Stimulated activated CD8-positive, alpha-beta memory T cell treated with anti-CD3 and anti-CD28 coated beads, Interleukin-7, amount 100 ng/mL, for 24 hours (primary cell): ENCODE data around the gene DGKE.

ENCODE experiments used
- DNase-seq: peaks from one replicate; pipeline ENCODE4 v3.0.0-alpha.2; 2020; ENCODE audit warnings: low read depth

Gene DGKE

DNA sequence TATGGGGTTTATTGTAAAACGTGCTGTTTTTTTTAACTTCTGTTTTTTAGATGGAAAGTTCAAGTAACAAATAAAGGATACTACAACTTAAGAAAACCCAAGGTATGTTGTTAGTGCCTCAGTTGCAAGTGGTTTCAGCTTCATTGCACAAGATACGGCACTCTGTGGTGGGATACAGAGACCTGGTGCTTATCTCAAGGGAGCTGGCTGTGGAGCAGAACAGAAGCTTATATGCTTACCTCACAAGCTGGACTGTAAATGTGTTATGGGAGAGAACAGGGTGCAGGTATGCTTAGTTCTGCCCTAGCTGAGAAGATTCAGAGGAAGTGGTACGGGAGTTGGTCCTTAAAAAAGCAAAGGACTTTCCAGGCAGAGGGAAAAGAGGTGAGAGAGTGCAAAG, 15.2 kb downstream of the DGKE start:
- DNase-seq = no peak

DNA sequence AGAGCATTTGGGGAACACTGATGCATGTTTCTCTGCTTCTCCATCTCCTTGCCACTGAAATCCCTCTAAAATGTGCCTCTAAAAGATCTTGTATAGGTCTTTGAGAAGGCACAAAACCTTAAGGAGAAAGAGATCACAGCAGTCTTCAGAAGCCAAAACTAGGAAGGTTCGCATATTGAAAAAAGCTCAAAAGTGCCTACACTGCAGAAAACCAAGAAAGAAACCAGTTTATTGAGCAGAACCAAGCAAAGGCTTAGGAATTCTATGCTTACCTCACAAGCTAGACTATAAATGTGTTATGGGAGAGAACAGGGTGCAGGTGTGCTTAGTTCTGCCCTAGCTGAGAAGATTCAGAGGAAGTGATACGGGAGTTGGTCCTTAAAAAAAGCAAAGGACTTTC, 16.6 kb downstream of the DGKE start:
- no peak for DNase-seq

DNA sequence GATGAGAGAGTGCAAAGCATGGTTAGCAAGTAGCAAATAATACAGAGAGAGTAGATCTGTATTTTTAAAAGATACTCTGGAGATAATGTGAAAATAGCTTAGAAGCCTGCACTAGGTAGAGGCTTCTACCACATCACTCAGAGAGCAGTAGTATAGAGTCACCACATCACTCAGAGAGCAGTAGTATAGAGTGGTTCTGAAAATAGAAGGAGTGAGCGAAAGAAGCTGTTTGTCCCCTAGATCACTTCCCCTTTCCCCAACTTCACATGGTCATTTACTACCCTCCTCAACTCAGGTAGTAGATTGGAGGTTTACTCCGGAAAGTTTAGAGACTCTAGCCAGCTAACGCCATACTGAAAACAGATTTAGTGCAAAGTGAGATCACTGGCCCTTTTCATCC, 17.1 kb downstream of the DGKE start:
- DNase-seq = no peak

DNA sequence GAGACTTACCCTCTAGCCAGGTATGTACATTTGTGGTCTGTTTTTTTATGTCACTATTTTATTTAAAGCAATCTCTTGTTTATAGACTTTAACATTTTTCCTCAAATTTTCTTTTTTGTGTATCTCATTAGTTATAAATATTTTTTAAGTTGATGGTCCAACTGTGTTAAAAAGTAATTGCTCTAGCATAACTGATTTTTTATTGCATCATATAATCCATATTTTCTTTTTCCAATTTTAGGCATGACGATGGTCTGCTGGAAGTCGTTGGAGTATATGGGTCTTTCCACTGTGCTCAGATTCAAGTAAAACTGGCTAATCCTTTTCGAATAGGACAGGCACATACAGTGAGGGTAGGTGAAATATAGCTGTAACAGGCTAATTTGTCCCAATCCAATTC, 27.9 kb downstream of the DGKE start:
- no peak for DNase-seq

DNA sequence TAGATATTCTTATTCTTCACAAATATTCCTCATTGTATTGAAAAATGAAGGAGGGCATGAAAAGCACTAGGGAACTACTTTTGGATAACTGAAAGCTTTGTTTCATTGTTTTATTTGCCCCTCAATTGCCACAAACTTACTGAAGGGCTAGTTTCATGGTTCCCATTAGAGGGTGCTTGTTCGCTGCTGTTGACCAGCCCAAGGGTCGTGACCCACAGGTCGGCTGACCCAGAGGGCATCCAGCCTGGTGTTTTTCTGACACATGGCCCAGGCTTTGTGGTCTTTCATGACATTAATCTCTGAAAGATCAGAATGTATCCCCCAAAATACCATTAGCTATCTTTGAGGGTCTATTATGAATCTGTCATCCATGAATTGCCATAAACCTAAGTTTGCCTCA, 30.0 kb downstream of the DGKE start:
- DNase-seq = no peak

DNA sequence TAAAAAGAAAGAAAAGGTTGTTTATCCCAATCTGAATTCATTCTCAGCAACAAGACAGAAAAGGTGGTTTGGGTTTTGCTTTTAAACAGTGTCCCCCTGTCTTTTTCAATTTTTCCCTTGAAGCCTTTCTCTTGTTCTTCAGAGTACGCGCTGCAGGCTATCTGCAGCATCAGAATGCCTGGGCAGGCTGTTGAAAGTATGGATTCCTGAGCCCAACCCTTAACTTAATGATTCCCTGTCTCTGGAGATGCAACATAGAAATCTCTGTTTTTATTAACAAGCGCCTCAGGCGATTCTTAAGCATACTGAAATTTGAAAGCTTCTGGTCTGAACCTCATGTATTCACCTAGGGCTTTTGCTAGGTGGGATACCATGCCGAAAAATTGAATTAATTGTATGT, 32.1 kb downstream of the DGKE start:
- no peak for DNase-seq

DNA sequence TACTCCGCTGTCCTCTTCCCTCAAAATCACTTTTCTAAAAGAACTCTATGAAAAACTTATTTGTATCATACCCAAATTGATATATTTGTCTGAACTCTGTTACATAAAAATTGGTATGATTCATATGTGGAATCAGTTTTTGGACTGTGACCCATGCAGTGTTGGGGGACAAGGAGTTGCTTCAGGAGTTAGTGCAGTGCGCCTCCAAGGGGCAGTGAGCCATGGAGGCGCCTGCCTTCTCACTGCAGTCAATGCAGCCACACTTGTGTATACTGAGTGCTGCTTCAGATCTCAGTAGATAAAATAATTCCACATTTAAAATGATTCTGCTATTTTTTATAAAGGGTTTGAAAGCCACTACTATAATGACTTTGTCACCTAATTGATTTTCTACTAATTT, 32.5 kb downstream of the DGKE start:
- no peak for DNase-seq

DNA sequence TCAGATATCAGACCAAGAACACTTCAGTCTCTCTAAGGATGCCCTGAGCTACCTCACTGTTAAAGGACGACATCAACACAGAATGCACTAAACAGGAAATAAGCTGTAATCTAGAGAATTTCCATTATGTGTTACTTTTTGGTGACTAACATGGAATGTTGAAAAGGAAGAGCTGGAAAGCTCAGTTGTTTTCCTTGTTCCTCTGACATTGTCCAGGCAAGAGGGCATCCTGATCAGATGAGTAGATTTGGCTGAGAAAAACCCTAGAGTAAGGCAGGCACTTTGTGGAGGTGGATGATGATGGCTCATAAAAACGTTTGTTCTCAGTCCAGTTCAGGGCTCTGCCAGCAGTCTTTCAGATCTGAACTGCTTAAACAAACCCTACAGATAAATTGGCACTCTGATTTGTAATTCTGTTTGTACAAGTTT, 34.0 kb downstream of the DGKE start:
- no peak for DNase-seq

DNA sequence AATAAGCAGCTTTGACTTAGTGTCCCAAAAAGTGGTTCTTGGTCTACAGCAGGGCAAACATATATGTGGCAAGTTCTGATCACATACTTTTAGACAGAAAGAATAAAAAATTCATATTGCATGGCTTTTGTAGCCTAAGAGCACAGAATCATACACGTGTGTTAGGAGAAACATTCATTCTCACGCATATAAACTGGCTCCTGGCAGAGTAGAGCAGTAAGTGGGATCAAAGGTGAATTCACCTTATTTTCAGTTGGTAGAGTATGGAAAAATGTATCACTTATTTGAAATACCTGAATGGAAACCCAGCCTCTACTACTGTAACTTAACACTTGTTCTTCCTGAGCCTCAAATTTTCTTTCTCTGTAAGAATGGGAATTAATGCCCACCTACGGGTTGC, 34.8 kb downstream of the DGKE start:
- DNase-seq = no peak

DNA sequence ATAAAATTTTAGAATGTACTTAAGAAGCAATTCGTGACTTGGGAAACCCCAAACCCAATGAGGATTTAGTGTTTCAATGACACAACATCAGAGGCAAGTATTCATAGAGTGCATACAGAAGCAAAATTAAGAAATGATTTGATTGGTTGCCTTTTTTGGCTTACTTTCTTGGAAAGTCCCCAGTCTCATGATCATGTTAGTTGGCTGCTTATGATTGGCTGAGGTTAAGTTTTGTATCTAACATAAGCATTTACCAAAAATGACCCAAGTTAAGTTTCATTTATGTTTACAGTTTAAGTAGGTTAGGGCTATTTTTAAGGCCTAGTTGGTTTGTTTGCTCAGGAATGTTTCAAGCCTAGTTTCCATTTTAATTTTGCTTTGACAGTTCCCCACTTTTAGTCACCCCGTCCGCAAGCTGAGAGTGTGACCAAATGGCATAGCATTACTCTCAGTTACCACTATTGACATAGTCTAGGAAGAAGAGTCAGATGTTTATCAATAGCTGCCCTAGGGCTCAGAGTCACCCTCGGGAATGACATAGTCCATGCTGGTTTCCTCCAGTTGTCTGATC, 36.2 kb downstream of the DGKE start:
- DNase-seq = no peak

DNA sequence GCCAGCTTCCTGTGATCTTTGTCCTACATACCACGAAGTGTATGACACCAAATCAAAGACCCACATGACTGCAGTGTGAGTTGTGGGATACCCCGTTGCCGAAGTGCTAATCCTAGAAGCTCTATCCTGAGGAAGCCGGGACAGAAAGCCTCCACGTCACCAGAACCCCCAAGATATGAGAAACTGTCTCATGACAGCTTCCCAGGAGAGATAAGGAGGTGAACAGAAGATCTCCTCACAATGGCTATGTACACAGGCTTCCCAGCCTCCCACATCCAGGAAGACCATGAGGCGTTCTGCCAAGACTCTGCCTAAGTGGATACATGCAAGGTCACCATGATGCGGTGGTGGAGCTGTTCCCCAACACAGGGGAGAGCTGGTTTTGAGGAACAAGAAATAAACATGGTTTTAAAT, 42.8 kb downstream of the DGKE start:
- no peak for DNase-seq

DNA sequence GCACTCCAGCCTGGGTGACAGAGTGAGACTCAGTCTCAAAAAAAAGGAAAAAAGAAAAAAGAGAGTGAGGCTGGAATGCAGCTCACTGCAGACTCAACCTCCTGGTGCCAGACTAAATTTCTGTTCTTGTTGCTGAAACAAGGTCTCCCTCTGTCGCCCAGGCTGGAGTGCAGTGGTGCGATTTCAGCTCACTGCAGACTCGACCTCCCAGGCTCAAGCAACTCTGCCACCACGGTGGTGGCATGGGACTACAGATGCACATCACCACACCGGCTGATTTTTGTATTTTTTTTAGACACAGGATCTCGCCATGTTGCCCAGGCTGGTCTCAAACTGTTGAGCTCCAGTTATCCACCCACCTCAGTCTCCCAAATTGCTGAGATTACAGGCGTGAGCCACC, 45.3 kb downstream of the DGKE start:
- DNase-seq = no peak

DNA sequence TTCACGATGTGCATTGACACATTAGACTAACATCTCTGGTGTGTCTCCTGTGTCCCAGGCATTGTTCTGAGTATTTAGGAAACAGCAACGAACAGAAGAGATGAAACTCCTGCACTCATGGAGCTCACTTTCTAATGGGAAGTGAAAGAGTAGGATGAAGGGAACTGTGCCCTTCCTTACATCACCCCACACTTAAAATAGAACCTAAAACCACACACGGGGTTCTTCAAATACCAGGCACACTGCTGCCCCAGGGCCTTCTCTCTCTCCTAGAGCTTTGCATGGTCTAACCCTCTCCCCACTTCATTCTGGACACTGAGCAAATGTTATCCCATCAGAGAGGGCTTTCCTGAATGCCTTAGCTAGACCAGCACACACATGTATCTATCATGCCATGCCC, 46.2 kb downstream of the DGKE start:
- no peak for DNase-seq

DNA sequence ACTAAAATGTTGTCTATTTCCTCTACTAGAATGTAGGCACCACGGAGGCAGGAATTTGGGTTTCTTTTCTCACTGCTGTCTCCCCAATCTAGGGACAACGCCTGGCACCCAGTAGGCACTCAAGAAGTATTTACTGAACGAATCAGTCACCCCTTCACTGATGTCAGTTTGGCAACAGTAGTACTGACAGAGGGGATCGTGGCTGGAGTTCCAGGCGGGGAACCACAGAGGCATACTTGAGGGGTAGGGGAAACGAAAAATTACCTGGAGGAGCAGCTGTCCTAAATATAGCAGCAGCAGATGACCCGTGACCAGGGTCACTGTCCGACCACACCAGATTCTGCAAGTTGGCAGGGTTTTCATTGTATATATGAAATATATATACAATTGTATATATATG, 46.6 kb downstream of the DGKE start:
- no peak for DNase-seq

DNA sequence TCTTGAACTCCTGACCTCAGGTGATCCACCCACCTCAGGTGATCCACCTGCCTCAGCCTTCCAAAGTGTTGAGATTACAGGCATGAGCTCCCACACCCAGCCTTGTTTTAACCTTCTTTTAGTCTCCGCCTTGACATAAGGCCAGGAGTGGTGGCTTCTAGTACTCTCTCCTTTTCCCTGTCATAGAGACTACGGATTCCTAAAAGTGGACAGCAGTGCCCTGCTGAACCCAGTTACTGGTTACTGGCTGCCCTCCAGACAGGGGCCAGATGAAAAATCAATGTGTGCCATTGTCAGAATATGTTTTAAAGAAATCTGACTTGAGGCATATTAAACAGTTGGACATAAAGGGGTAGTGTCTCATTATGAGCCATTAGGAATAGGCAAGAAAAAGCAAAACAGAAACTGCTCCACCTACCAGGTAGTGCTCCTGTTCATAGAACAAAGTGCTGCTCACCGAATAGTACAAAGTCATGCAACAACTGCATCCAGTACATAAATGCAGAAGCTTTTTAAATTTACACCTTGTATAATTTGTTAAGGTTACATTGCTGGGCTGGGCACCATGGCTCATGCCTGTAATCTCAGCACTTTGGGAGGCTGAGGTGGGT, 47.8 kb downstream of the DGKE start:
- DNase-seq = no peak

DNA sequence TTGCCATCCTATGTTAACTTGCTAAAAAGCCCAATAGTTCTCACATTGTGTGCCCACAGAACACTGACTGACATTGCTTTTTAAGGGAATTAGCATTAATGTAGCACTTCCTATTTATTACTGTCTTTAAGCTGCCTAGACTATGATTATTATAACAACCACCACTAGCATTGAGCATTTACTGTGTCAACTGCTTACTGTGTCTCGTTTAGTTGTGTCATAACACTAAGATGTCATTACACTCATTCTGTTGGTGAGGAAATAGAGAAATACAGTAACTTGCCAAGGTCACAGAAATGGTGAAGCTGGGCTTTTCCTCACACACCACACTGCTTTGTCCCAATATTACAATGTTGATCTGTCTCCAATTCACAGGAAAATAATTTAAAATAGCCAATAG, 49.7 kb downstream of the DGKE start:
- DNase-seq = no peak

DNA sequence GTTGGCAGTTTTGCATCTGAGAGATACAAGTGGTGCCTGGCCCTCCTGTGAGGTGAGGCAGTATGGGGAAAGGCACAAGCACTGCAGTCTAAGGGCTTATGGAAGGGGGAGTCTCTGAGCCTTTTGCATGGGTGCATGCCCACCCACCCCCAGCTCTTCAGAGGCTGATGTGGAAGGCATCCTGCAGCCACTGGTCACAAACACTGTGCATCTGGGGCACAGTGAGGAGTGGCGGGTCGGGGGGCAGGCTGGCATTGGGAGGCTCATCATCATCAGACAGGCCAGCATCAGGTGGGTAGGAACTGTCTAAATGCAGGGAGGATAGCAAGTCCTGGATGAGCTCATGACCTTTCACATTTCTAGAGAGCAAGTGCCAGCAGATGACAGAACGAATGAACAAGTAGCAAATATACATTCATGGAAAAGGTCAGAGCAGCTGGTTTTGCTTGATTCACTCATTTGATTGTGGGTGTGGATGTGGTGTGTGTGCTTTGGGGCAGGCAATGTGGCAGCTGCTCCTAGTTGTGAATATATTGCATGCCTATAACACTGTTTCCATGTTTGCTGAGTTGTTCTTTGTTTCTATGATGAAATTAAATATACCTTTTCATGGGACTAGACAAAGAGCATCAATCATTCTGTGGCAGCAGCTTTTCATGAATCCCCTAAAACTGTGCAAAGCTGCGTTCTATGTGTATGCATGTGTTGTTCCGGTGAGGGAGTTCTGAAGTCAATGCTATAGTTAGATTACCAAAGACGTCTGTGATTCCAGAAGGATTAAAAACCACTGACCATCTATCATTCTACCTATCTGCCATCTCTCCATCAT, 50.7 kb downstream of the DGKE start:
- DNase-seq = no peak

DNA sequence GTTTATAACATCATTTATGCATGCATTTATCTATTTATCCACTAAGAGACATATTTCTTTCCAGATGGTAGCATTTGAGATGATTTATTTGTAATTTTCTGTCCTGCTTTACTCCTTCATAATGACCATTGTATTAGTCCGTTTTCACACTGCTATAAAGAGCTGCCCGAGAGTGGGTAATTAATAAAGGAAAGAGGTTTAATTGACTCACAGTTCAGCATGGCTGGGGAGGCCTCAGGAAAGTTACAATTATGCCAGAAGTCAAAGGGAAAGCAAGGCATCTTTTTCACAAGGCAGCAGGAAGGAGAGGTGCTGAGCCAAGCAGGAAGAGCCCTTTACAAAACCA, 51.3 kb downstream of the DGKE start:
- no peak for DNase-seq

DNA sequence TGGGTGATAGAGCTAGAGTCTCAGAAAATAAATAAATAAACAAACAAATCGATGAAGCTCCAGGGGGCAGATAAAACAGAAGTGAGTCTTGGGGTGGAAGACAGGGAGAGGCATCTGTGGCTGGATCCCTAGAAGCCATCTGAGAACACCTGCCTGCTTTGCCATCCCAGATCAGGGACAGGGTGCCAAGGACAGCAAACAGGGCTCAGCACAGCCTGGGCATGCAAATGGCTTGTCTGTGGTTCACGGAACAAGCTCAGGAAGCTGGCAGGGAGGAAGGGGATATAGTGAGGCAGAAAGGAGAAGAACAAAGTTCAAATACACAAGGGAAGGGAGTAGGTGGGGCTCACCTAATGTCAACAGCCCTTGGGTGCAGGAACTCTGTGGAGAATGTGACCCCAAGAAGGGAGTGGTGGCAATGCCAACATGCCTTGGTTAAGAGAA, 52.4 kb downstream of the DGKE start:
- no peak for DNase-seq

DNA sequence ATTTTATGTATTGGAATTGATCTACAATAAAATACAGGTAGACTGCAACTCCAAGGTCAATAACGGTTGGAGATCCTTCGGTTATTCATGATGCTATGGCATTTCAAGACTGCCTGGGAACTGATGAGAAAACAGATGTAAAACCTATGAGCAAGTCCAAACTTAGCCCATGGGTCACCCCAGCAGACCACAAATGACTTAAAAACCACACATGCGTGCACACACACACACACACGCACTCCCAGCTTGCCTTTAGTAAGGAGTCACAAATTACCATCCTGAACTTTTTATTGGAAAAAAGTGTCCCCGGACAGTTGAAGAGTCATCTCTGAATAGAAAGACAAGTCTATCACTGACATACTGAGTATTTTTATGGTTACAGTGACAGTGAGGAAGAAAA, 53.2 kb downstream of the DGKE start:
- DNase-seq = no peak

DNA sequence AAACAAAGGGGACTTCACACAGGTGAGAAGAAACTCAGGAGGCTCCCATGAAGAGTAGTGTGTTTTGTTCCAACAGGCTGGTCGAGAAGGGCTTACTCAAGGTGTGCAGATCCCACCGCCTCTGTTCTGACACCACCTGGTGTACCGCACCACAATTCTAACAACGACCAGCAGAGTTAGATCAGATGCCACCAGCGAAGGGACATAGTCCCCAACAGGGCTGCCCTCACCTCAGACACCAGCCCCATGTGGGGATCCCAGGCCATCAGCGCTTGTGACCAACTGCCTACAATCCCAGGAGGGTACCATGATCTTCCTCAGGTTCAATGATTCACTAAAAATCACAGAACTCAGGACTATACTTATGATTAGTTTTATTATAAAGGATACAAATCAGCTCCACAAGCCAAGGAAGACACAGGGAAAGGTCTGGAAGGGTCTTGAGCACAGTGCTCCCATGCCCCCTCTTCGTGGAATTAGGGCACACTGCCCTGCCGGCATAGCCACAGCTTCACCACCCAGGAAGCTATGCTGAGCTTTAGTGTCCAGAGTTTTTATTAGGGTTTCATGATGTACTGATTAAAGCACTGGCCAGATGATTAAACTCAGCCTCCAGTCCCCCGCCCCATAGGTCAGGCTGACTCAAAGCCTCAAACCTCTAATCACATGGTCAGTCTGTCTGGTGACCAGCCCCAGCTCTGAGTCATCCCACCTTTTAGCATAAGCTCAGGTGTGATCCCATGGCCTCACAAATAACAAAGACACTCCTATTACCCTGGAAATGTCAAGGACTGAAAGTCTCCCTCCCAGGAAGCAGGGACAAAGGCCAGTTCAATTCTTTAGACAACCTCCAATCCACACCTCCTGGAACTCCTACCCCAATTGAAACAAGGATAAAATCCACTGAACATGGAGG, 53.9 kb downstream of the DGKE start:
- no peak for DNase-seq

DNA sequence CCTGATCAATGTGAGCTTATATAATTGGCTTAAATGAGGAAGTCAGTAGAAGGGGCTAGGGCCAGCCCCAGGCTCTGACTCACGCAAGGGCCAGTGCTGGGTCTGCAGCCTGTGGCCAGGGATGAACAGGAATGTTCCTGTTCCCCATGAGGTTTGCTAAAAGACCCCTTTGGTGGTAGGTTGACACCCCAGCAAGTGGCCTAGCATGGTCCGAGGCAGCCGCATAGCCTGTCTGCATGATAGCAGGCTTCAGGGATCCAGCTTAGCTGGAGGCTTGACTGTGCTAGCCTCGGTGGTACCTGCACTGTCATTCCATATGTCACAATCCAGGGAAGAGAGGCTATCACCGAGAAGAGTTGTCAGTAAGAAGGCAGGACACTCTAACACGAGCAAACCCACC, 56.4 kb downstream of the DGKE start:
- no peak for DNase-seq
